ENCODE results near the gene TAF11. TPM values are rescaled to one million over a fixed set of nuclear protein-coding genes. Genes with fewer than 3 reads are reported as not detected.

Gene TAF11
- total and polyA plus RNA-seq, 2 of the 8 experiments (the other 6 are each of a cell fraction or from before 2014, with no cell fraction given) = 38.2 to 48.6 TPM

DNA sequence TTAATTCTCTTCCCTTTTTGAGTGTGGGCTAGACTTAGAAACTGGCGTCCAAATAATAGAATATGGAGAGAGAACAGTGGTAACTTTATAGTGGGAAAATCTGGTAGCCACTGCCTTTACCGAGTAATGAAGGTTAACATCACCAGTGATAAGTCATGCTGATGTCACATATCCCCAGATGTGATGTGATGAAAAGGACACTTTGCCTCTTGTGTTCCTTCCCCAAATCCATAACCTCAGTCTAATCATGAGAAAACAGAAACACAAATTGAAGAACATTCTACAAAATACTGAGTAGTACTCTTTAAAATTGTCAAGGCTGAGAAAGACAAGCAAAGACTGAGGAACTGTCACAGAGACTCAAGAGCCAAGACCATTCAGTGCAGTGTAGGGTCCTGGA is 19.0 kb upstream of the TAF11 start (continued):
- TF ChIP-seq CHD7 (IDR thresholded peaks at IDR 0.05; ENCODE audit: insufficient replicate concordance, low read length) = no peak
- TF ChIP-seq ZNF274 (IDR thresholded peaks at IDR 0.05; ENCODE audit: borderline replicate concordance, extremely low read depth, low read length) = no peak
- TF ChIP-seq RAD21 (IDR thresholded peaks at IDR 0.05 in 1 of 2, conservative IDR thresholded peaks at IDR 0.05 in 1 of 2; ENCODE audit: low read depth in 2 of 2, low read length in 2 of 2) = no peak
- TF ChIP-seq EGR1 (IDR thresholded peaks at IDR 0.05; ENCODE audit: borderline replicate concordance, low read depth, low read length) = no peak
- no peak for TF ChIP-seq SIRT6 (IDR thresholded peaks at IDR 0.05; ENCODE audit: low read length)
- TF ChIP-seq MAFK (IDR thresholded peaks at IDR 0.05; ENCODE audit: low read depth, low read length) = no peak
- no peak for TF ChIP-seq SP2 (IDR thresholded peaks at IDR 0.05; ENCODE audit: low read length)
